B cell (primary cell): ENCODE results near the gene ZBTB24. TPM values are rescaled to one million over a fixed set of nuclear protein-coding genes. Genes with fewer than 3 reads are reported as not detected.

Experiments
- ATAC-seq: fragments of 200-7000 bp; cut with Tn5 transposase; one replicate; pipeline ENCODE4 v1.10.0; 2021; ENCODE audit warnings: low read depth, mild to moderate bottlenecking, moderate number of reproducible peaks, moderate library complexity
- CTCF ChIA-PET: fragments of 350-600 bp; sonication (Branson Sonifier 250); formaldehyde crosslinking; loops from one replicate; lab custom pipeline; 2021; ENCODE audit warnings: antibody characterized with exemption, inconsistent platforms; lab: Charles Lee
- POLR2A ChIA-PET: fragments of 350-600 bp; sonication (Branson Sonifier 250); formaldehyde crosslinking; loops from one replicate; lab custom pipeline; 2021; ENCODE audit warnings: antibody characterized with exemption; lab: Charles Lee
- DNase-seq: peaks from one replicate; pipeline ENCODE4 v3.0.0; 2013
- H2AFZ ChIP-seq: 2 replicates; pipeline ENCODE4 v1.6.1; 2012; ENCODE audit warnings: mild to moderate bottlenecking, low read depth, low read length; ENCODE audit not compliant: insufficient read depth, poor library complexity, severe bottlenecking
- H3K27ac ChIP-seq, 2 donors: 1 replicate in 1 of 2; 2 replicates in 1 of 2; pipeline ENCODE4 v1.5.1; 2012 to 2013; ENCODE audit warnings: low read length in 2 of 2, mild to moderate bottlenecking in 2 of 2, moderate library complexity in 1 of 2
- H3K27me3 ChIP-seq, 4 experiments: fragments of 200-600 bp in 1 of 4; sonication (generic) in 1 of 4; replicated peaks in 1 of 4; 1 replicate in 2 of 4; 2 replicates in 2 of 4; pipeline versions ENCODE4 v1.6.1 to v1.7.0; 2013 to 2016; ENCODE audit warnings: low read length in 3 of 4, mild to moderate bottlenecking in 2 of 4, mixed read lengths in 1 of 4, moderate library complexity in 1 of 4; ENCODE audit not compliant: insufficient read depth in 4 of 4, control insufficient read depth in 3 of 4; ENCODE audit errors: control extremely low read depth in 1 of 4
- H3K36me3 ChIP-seq, 2 experiments: replicated peaks in 1 of 2; 1 replicate in 1 of 2; 2 replicates in 1 of 2; pipeline versions ENCODE4 v1.6.1 to v1.7.1; 2013; ENCODE audit warnings: low read length in 1 of 2; ENCODE audit not compliant: insufficient read depth in 2 of 2, control insufficient read depth in 1 of 2; ENCODE audit errors: control extremely low read depth in 1 of 2, extremely low read depth in 1 of 2
- H3K4me1 ChIP-seq, 2 donors: fragments of 200-600 bp in 1 of 2; sonication (generic) in 1 of 2; 1 replicate in 1 of 2; 2 replicates in 1 of 2; pipeline versions ENCODE4 v1.5.1 to v1.6.1; 2013 to 2017; ENCODE audit warnings: low read length in 2 of 2; ENCODE audit not compliant: control insufficient read depth in 2 of 2, insufficient read depth in 2 of 2
- H3K4me2 ChIP-seq: replicated peaks from 2 replicates; pipeline ENCODE3; 2012; ENCODE audit warnings: mild to moderate bottlenecking, low read depth, low read length; ENCODE audit not compliant: poor library complexity, severe bottlenecking
- H3K4me3 ChIP-seq, 5 experiments: fragments of 200-600 bp in 1 of 5; sonication (generic) in 1 of 5; 1 replicate in 3 of 5; 2 replicates in 2 of 5; pipeline versions ENCODE4 v1.5.1 to v1.7.0; 2011 to 2016; ENCODE audit warnings: low read length in 4 of 5, mild to moderate bottlenecking in 4 of 5, low read depth in 2 of 5, control low read depth in 1 of 5, moderate library complexity in 1 of 5; ENCODE audit not compliant: insufficient read depth in 1 of 5; ENCODE audit errors: control extremely low read depth in 1 of 5, extremely low read depth in 1 of 5
- H3K79me2 ChIP-seq: fragments of 200-600 bp; sonication (generic); one replicate; pipeline ENCODE4 v1.6.0; 2016; ENCODE audit warnings: low read length; ENCODE audit not compliant: control insufficient read depth, insufficient read depth
- H3K9ac ChIP-seq: fragments of 200-600 bp; sonication (generic); 2 replicates; pipeline ENCODE4 v1.6.1; 2017; ENCODE audit warnings: mild to moderate bottlenecking, low read length, moderate library complexity
- H3K9me3 ChIP-seq, 3 donors: one replicate each; pipeline versions ENCODE4 v1.6.1 to v1.7.1; 2013; ENCODE audit warnings: low read length in 2 of 3; ENCODE audit not compliant: control insufficient read depth in 2 of 3, insufficient read depth in 1 of 3; ENCODE audit errors: control extremely low read depth in 1 of 3
- H4K20me1 ChIP-seq: 2 replicates; pipeline ENCODE4 v1.6.0; 2012; ENCODE audit warnings: mild to moderate bottlenecking, low read length; ENCODE audit not compliant: insufficient read depth, control insufficient read depth, poor library complexity, severe bottlenecking
- H3K27ac Mint-ChIP-seq: one replicate; pipeline ENCODE4 v1.8.0; 2021; ENCODE audit warnings: mixed read lengths
- H3K27me3 Mint-ChIP-seq: one replicate; pipeline ENCODE4 v1.8.0; 2021; ENCODE audit warnings: mixed read lengths
- H3K4me1 Mint-ChIP-seq: one replicate; pipeline ENCODE4 v1.8.0; 2021; ENCODE audit warnings: mixed read lengths
- H3K4me3 Mint-ChIP-seq: one replicate; pipeline ENCODE4 v1.8.0; 2021; ENCODE audit warnings: mixed read lengths
- H3K9me3 Mint-ChIP-seq: one replicate; pipeline ENCODE4 v1.8.0; 2022; ENCODE audit warnings: mixed read lengths; ENCODE audit not compliant: insufficient read depth
- EZH2 ChIP-seq: IDR thresholded peaks from 2 replicates; pipeline ENCODE4 v1.6.1; 2012; ENCODE audit warnings: borderline replicate concordance, low read depth, mild to moderate bottlenecking, moderate library complexity, low read length; ENCODE audit not compliant: insufficient read depth, poor library complexity, severe bottlenecking
- WGBS: methylation state at CpG from one replicate; pipeline ENCODE4 v1.1.5; 2013; ENCODE audit warnings: missing lambda C conversion rate; ENCODE audit not compliant: insufficient coverage; 5-methylcytosine and 5-hydroxymethylcytosine counted together
- intact Hi-C: fragments of 100-400 bp; cut with micrococcal nuclease; formaldehyde crosslinking; loops from one replicate; pipeline ENCODE4 v1.10.0; 2022
- polyA plus RNA-seq: library from polyadenylated mRNA; depleted of rRNA; stranded (reverse); fragments of >200 nt; gene quantifications from 2 replicates; pipeline ENCODE4 v1.2.3, GENCODE V29; 2012
- total RNA-seq, 2 donors: library from RNA; stranded (reverse); fragments of 120-200 nt in 1 of 2; gene quantifications; 1 replicate in 1 of 2; 2 replicates in 1 of 2; pipeline versions ENCODE4 v1.2.3 to v1.2.4, GENCODE V29; 2013 to 2022
- TF ChIP-seq, protein P1 (sequence below): fragments of 200-600 bp; IDR thresholded peaks from one replicate; pipeline ENCODE4 v1.8.0; 2022; ENCODE audit warnings: antibody characterized with exemption, mild to moderate bottlenecking

The ZBTB24 gene
- total and polyA plus RNA-seq, 2 donors (not counting 1 experiment from before 2014, with no cell fraction given): 10.6 to 31.4 TPM

DNA sequence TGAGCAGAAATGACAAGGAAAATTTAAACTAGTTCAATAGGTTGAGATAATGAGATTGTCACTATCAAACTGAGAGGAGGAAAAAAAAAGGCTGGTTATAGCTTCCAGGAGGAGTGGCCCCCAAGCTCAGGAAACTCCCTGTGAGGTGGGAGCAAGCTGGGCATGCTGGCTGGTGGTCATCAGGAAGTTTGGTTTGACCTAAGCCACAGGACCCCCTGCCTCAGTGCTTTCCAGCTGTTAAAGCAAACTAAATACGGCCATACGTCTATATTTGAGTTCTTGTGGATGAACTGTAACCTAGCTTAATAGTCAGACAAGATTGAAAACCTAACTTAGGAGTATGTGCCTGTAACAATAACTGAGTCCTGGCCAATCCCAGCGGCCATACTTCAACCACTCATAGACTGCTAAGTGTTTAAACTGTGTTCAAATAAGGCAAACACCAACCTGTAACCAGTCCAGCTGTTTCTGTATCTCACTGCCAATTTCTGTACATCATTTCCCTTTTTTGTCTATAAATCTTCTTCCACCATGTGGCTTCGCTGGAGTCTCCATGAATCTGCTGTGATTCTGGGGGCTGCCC lies 24.6 kb upstream of the ZBTB24 start:
- no peak for TF ChIP-seq EZH2
- TF ChIP-seq, protein P1, sequence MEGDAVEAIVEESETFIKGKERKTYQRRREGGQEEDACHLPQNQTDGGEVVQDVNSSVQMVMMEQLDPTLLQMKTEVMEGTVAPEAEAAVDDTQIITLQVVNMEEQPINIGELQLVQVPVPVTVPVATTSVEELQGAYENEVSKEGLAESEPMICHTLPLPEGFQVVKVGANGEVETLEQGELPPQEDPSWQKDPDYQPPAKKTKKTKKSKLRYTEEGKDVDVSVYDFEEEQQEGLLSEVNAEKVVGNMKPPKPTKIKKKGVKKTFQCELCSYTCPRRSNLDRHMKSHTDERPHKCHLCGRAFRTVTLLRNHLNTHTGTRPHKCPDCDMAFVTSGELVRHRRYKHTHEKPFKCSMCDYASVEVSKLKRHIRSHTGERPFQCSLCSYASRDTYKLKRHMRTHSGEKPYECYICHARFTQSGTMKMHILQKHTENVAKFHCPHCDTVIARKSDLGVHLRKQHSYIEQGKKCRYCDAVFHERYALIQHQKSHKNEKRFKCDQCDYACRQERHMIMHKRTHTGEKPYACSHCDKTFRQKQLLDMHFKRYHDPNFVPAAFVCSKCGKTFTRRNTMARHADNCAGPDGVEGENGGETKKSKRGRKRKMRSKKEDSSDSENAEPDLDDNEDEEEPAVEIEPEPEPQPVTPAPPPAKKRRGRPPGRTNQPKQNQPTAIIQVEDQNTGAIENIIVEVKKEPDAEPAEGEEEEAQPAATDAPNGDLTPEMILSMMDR: no peak
- Mint-ChIP-seq H3K27ac (no peak overlapping the region), H3K27me3 (no peaks in the 10 kb centered on the region), H3K9me3 (peaks cover 2% of the 10 kb centered on the region), H3K4me1 (no peaks in the 10 kb centered on the region), H3K4me3 (no peak overlapping the region)
- no peaks in the 10 kb centered on the region for H4K20me1 ChIP-seq
- H3K4me3 ChIP-seq: no peak overlapping the region
- H3K36me3 ChIP-seq: no peaks in the 10 kb centered on the region
- intact Hi-C loops: no loop called here
- CTCF ChIA-PET: interaction anchor here (1.0 kb wide), 1 partner anchor 22 kb away, joined by 3 read pairs; no protein-coding TSS in a partner anchor
- no peak overlapping the region for H3K9ac ChIP-seq
- H3K27ac ChIP-seq: no peak overlapping the region
- POLR2A ChIA-PET: no interaction called here
- no peak overlapping the region for H3K4me2 ChIP-seq
- no peak overlapping the region for H2AFZ ChIP-seq
- 58% methylated on average over 2 of the region's 4 CpGs for WGBS
- no peaks in the 10 kb centered on the region for H3K4me1 ChIP-seq
- no peaks in the 10 kb centered on the region for H3K79me2 ChIP-seq
- no peak for DNase-seq
- H3K27me3 ChIP-seq: no peaks in the 10 kb centered on the region
- ATAC-seq: no peak
- H3K9me3 ChIP-seq: peaks cover 0 to 6% (median 0%) of the 10 kb centered on the region in 3 donors

DNA sequence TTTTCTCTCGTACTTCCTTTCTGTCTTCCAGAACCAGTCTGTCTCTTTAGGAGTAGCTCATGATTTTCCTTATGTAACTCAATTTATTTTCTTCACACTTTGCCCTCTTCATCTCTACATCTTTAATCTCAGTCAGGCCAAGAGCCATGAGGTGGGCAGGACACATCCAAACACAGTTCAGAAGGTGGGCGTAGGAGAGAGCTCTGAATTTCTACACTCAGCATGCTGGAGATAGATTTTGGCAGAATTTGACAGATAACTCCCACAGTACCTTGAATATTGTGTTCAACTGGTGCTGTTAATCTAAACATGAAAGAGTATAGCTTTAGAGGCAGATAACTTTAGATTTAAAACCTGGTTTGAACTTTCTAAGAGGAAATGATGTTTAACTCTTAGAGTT lies 23.8 kb upstream of the ZBTB24 start:
- ATAC-seq (no peak), DNase-seq (no peak)
- H3K27ac ChIP-seq: no peak overlapping the region
- ChIA-PET CTCF (interaction anchor here (1.0 to 1.2 kb wide), 2 partner anchors 23 to 123 kb away, joined by 3 read pairs; no protein-coding TSS in a partner anchor), POLR2A (no interaction called here)
- WGBS: 100% methylated on average over 1 of the region's 2 CpGs
- intact Hi-C loops: no loop called here
- H3K27me3 Mint-ChIP-seq: peaks cover 3% of the 10 kb centered on the region
- H3K4me1 ChIP-seq: no peaks in the 10 kb centered on the region
- H2AFZ ChIP-seq: no peak overlapping the region
- TF ChIP-seq, protein P1: no peak
- TF ChIP-seq EZH2: no peak
- peaks cover 2% of the 10 kb centered on the region for H3K9me3 Mint-ChIP-seq
- no peak overlapping the region for H3K27ac Mint-ChIP-seq
- H3K4me3 ChIP-seq: no peak overlapping the region
- H3K4me2 ChIP-seq: no peak overlapping the region
- no peaks in the 10 kb centered on the region for H3K79me2 ChIP-seq
- H3K9me3 ChIP-seq: peaks cover 0 to 6% (median 0%) of the 10 kb centered on the region in 3 donors
- H3K4me1 Mint-ChIP-seq: no peaks in the 10 kb centered on the region
- H3K27me3 ChIP-seq: no peaks in the 10 kb centered on the region
- no peaks in the 10 kb centered on the region for H3K36me3 ChIP-seq
- no peaks in the 10 kb centered on the region for H4K20me1 ChIP-seq
- H3K4me3 Mint-ChIP-seq: no peak overlapping the region
- no peak overlapping the region for H3K9ac ChIP-seq
